GM18858 (cell line): Measurements from ENCODE around the gene NT5E.

Source experiments
- ATAC-seq: cut with Tn5 transposase; IDR thresholded peaks from one replicate; pipeline ENCODE4 v1.9.1; 2021; ENCODE audit not compliant: unreplicated experiment

Gene NT5E

DNA sequence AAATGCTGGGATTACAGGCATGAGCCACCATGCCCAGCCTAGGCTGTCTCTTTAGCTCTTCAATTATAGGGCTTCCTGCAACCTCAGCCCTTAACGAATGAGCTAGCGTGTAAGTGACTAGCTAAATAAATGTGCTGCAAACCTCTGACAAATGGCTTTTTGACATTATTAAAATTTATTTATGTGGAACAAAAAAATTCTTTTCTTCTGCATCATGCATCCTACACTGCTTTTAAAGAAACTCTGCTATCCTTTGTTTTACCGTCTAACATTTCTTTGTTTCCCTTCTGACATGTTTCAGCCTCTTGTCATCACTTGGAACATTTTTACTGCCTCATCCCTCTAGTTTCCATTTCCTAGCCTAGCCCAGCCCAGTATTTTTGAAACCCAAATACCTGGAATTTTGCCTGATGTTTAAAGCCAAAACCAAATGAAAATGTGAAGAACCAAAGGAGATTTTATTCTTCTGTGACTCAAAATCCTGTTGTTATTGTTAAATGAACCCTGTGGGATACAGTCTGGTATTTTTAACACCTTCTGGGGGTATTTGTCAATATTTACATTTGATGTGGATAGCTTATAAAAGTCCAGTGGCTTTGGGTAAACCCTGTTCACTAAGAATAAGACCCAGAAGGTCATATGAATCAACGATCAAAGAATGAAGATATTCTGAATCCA lies 9.5 kb downstream of the NT5E start:
- ATAC-seq: no peak

DNA sequence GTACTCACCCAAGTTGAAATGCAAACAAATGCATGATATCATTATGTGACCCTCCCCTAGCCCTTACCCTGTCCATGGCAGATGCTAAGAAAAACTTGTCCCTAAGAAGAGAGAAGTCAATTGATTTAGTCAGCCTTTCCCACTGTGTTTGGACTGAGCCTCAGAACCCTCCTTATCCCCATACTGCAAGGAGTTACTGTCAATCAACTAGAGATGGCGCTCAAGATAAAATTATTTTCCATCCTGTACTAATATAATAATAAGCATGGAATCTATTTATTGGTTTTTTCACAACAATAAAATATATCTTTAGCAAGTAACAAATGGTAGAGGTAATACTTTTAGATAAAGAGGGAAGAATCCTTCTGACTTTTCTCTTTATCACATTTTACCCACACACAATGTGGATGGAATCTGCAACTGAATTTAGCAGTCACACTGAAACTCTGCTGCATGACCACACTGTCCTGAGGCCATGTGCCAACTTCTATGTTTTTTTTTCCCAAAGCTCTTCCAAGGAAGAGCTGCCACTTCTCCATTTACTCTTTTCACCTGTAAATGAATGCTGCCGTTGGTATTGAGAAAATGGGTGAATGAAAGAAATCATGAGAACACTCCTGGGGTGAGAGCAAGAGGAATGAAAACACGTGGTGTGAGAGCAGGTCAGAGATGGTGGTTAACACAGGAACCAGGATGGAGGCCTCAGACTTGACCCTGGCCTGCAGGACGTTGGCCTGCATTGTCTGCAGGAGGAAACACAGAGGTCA lies 10.5 kb downstream of the NT5E start:
- no peak for ATAC-seq

DNA sequence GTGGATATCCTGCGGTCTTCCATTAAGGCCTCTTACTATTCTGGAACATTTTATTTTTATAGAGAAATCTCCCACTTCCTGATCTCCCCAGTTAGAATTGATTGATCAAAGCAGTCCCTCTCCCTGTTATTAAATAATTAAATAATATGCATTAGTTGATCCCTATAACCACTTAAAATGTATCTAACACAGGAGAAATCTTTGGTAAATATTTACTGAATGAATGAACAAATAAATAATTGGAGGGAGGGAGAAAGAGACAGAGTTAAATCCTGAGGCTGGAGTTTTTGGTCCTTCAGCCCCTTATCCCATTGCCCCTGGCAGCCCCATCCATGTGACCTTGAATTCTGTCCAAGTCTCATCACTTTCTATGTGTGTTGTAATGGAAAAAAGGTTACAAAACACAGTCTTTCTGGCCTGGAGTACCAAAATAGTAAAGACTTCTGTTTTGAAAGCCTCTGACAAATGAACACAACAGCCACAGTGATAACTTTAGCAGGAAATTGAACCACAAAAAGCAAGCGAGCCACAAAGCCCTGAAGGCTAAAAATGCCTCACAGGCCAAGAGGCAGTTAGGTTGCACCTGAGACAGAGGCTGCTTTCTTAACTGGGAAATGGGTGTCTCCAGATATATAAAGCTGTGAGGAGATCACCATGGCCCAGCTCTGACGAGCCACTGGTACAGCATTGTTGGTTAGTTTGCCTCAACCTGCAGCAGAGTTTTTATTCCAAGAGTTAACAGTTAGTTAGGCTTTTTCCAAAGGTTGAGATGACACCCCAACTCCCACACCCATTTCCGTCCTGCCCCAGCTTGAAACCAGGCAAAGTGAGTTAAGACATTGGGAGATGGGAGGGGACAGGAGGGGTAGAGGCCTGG lies 11.3 kb downstream of the NT5E start:
- peak; percentile 87 for ATAC-seq

DNA sequence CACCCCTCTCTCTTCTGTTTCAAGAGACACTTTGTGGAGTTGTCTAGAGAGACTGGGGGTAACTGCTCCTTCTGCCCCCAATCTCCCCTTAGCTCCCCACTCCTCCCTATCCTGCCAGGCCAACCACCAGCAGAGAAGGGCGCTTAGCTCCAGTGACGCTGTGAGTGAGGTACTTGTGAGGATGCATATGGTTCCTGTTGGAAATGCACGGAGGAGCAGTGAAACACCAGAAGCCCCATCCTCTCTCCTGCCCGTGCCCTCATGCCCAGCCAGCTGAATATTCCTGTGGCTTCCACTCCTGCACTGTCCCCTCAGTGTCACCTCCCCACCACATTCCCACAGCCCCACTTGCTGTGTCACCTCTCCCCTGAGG lies 11.9 kb downstream of the NT5E start:
- ATAC-seq: no peak

DNA sequence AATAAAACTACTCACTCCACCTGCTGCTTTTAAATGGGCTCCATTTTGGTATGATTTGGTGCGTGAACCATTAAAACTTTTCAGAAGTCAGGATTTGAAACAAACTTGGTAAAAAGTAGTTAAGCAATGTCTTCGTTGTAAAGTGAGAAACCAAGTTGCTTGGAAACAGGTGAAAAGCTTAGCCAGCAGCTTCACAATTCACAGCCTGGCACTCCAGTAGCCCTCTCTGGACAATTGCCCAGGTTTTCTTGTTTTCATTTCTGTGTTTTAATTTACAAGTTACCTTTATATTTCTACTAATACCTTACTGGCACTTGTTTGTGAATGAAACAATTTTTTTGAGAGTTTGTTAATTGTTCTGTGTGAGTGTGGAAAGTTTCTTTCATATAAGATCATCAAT lies 12.8 kb downstream of the NT5E start:
- no peak for ATAC-seq

DNA sequence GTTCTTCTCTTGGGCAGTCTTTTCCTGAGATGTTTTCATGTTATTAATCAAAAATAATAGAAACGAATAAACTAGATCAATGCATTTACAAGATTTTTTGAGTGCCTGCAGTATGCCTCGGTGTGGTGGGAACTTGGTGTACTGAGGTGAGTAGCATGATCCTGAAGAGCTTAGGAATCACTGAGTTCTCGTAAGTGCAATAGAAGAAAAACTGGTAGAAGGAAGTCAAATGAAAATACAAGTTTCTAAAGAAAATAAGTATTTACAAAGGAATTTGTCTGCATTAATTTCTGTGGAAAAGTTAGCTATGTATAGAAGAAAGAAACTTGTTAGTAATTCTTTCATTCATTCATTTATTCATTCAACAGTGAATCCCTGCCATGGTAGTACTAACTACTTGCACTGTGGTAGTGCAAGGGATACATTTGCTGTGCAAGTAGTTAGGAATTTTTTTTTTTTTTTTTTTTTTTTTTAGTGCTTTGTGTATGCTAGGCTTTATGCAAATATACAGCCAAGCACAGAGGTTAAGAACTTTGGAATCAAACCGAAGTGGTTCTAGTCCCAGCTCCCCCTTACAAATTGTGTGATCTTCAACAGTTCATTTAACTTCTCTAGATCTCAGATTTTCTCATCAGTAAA lies 13.9 kb downstream of the NT5E start:
- no peak for ATAC-seq

DNA sequence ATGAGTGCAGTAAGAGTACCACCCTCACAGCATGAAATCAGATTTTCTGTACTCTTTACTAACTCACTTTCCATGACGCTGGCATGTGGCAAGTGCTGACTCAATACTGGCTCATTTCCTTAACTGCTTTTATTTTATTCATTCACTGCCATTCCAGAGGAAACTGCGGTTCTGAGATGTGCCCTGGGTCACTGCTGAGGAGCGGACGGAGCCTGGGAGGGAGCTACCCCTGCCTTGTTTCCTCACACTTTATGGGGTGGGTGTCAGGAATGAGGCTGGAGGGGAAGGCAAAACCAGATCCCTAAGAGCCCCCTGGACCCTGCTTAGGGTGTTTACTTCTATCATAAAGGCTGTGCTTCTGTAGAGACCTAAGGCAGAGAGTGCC lies 14.4 kb downstream of the NT5E start:
- no peak for ATAC-seq

DNA sequence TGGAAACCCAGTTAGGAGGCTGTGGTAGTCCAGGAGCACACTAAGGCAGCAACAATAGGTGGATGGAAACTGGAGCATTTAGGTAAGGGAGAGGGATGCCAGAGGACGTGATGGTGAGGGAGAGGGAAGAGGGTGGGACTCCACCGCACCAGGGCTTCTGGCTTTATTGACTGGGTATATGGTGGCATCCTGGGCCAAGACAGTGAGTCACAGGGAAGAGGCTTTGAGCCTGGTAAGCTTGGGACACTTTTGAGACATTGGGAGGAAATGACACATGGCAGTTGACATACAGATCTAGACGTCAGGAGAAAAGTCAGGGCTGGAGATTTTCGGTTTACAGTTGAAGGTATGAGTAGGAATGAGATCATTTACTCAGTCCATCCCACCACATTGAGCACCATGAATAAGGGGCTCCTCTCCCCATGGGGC lies 14.9 kb downstream of the NT5E start:
- ATAC-seq: no peak

DNA sequence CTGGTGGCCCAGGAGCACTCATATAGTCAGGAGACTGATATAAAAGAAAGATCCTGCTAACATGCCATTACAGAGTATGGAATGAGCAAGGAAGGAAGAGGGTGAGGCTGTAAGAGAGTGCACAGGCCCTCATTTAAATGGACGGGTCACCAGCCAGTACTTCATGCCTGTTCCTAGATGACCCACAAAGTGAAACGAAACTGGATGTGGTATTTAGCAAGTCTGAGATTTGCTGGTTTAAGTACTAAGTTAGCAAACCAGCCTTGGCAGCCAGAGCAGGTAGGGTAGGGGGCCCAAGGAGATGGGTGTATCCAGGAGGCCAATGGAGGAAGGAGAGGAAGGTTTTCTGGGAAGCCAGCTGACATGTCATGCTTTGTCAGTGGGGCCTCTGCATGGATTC lies 15.9 kb downstream of the NT5E start:
- ATAC-seq: no peak

DNA sequence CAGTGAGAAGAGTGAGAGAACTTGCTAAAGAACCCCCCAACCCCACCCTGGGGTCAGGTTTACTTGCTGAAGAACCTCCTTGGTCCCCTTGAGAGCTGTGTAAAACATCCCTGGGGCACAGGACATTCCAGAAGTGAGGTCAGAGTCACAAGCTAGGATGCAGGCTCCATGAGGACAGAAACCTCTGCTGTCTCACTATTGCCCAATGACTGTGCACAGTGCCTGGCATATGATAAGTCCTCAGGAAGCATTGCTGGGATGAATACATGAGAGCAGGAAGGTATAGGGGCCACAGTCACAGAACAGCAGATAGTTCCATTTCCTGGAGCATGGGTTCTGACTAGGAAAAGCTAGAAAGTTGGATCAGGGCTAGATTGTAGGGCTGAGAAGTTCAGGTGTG lies 18.4 kb downstream of the NT5E start:
- no peak for ATAC-seq

DNA sequence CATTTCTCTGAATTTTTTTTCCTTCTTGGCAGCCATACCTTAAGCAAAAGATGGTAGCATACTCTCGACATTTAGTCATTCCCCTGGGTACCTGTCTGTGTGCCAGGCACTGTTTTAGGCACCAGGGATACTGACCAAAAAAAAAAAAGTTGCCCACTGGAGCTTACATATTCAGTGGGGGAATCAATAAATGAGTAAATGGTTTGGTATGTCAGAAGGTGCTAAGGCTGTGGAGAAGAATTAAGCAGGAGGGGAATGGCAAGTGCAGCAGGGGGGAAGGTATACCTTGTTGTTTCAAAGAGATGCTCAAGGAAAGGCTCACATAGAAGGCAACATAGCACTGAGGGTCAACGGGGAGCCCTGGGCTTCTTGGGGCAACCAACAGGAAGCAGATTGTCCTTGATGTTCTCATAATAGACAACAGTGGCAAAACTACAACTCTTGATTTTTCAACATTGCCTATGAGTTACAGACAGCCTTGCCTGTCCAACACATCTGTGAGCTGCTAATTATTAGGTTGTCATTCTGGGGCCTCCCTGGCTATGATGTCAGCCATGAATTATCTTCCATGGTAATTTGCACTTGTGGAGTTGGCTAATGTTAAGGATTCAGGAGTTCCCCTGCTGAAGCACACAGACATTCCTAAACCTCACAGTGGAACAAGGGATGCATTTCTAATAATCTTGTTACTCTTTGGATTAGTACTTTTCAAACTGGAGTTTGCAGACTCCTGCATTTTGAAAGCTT lies 19.6 kb downstream of the NT5E start:
- ATAC-seq: no peak

DNA sequence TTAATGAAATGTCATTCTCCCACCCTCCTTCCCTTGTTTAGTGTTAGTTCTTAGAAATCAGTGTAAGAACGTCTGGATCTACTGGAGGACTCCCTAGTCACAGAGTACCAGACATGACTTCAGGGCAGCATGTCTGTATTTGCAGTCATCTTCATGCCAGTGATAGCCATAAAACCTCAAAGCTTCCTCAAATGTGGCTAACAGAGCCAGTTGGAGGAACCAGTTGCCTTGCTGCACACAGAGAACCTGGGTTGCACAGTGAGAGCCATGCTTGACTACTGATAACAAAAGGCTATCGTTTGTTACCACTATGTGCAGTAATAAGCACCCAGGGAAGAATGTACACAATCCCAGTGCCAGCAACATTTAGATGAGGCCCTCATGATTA lies 20.1 kb downstream of the NT5E start:
- no peak for ATAC-seq

DNA sequence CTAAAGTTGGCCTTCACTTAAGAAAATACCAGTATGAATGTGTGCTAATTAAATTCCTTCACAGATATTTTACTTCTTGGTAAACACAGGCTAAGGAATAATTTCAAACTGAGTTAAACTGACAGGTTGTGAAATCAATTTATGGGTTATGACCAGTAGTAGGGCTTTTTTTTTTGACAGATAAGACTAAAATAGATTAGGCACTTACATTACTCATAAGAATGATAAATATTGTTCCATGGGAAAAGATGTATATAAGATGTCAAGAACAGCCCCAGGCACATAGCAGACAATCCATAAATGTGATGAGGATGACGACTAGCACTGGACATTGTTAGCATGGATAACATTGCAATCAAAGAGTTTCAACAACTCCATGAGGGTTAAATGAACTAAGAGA lies 22.9 kb downstream of the NT5E start:
- ATAC-seq: no peak

DNA sequence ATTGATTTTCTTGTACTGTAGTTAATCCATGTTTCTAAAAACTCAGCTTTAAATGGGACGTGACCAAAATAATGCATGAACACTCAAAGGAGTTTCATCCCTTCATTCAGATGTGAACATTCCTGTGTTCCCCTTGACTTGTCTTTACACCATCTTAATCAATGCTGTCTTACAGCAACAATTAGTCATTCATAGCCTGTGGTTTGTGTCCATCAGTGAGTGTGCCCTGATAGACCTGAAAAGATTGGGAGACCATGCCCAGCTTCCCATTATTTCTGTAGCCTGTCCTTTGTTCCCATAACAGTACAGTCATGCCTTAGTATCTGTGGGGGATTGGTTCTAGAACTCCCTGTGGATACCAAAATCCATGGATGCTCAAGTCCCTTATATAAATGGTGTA lies 23.9 kb downstream of the NT5E start:
- ATAC-seq: no peak

DNA sequence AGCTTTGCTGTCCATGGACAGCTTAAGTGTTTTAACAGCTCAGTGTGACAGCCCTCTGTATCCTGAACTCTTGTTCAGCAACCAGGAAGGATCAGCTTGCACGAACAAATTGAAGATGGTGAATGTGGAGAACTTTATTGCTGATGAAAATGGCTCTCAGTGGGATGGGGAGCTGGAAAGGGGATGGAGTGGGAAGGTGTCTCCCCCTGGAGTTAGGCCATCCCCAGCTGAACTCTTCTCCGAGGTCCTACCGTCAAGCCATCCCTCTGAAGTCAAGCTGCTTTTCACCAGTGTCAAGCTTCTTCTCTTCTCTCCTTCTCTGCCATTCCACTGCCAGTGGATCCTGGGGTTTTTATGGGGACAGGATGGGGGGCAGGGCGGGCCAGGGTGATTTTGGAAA lies 26.6 kb downstream of the NT5E start:
- ATAC-seq: no peak

DNA sequence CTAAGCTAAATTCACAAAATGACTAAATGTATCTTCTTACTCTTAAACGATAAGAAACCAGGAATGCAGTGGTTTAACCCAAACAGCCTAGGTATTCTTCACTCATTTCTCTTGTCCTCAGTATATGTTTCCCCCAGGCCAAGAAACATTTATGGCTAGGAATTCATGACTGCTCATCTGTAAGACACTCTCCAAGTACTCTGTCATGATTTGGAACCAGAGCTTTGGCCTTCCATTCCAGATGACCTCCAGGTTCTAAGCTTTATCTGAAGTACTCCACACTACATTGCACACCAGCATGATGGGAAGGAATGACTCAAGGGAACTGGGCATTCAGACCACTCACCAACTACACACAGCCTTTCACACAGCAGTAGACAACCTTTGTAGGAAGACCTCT lies 29.3 kb downstream of the NT5E start:
- no peak for ATAC-seq

DNA sequence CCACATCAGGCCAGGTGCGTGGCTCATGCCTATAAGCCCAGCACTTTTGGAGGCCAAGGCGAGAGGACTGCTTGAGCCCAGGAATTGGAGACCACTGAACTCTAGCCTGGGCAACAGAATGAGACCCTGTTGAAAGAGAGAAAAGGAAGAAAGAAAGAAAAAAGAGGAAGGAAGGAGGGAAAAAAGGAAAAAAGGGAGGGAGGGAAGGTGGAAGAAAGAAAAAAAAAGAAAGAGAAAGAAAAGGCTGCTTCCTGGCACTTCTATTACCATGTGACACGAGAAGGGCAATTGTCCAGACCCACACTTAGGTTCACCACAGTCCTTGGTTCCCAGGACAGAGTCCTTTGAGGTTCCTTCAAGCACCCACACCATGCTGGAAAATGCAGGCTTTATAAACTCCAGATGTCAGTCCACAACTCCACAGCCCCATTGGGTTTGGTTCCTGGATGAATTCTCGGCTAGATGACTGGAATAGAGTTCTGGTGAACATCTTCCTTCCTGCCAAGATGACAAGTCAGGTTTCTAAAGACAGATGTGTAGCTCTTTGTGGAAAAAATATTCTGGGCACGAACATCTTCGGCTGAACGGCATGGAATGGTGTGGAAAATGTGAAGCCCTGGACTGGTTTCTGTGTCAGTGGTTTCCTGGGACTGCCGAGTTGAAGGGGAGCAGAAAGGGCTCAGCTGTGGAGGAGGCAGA lies 32.5 kb downstream of the NT5E start:
- no peak for ATAC-seq

DNA sequence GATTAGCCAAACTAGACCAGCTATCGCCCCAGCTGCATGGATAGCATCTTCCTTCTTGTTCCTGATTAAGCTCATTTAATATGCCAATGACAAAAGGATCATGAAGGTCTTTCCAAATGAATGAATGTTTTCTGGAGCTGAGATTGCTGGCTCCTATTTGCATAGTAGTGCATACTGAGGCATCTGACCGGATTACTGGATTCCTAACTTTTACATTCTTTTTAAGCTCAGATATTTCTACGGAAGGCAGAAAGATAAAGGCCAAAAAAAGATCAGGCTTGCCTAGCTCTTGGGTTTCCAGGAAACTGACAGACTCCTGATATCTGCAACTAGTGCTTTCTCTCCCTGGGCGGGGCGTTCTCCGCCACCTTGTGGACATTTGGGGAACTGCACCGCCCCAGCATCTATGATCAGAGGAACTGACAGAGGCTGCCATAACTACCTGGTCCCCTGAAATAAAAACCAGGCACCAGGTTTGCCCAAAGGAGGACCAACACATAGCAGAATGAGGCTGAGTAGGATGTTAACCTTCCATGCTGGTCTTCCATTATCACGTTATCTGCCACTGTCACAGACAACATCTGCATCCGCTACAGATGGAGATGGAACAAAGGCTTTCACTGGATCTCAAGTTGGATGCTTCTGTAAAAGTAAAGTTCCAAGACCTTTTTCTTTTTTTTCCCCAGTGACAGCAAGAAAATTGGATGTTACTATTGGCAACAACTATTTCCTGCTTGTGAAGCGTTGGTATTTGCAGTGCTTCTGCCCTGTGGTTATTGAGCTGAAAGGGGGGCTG lies 33.2 kb downstream of the NT5E start:
- peak; percentile 95 for ATAC-seq

DNA sequence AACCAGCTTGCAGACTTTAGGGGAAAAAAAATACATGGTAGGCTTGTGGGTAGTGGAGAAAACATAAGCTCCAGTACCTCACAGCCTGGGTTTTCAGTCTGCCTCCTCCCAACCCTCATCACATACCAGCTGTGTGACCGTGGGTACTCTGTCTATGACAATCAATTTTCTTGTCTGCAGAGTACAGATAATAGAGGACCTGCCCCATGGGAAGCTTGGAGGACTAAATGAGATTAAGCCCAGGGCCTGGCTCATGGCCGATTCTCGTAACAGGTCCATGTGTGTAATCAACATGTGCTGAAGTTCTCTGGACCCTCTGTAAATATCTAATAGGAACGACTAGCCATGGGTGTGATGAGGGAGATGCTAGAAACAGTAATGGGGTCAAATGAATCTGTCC lies 34.0 kb downstream of the NT5E start:
- no peak for ATAC-seq
